ENCODE results near the gene CISD2.

GRCh38 chr4:102829803-102830202 lies 39.0 kb upstream of the CISD2 start:
- no peak for TF ChIP-seq CTCF (IDR thresholded peaks at IDR 0.05)
- TF ChIP-seq ZNF302 (CRISPR knock-in tag; IDR thresholded peaks at IDR 0.05), result no peak
- TF ChIP-seq CHD2 (IDR thresholded peaks at IDR 0.05; ENCODE audit: low read length, partially characterized antibody), result no peak
- TF ChIP-seq HOXB13 (CRISPR knock-in tag; IDR thresholded peaks at IDR 0.05; ENCODE audit: low read depth), result no peak
- no peak for TF ChIP-seq RAD21 (conservative IDR thresholded peaks at IDR 0.05 in 1 of 2, IDR thresholded peaks at IDR 0.05 in 1 of 2)
- no peak for TF ChIP-seq GATA3 (IDR thresholded peaks at IDR 0.05; ENCODE audit: borderline replicate concordance)
- no peak for TF ChIP-seq ESRRA (IDR thresholded peaks at IDR 0.05; ENCODE audit: borderline replicate concordance, low read length)
- no peak for TF ChIP-seq PBX3 (IDR thresholded peaks at IDR 0.05)
- no peak for TF ChIP-seq USF2 (IDR thresholded peaks at IDR 0.05)
- TF ChIP-seq POLR2A (IDR thresholded peaks at IDR 0.05; ENCODE audit: low read length), result no peak
- no peak for TF ChIP-seq REST (IDR thresholded peaks at IDR 0.05)
- no peak for TF ChIP-seq BCL3 (IDR thresholded peaks at IDR 0.05)
- no peak for TF ChIP-seq TP53 (CRISPR knock-in tag; IDR thresholded peaks at IDR 0.05)
- TF ChIP-seq KDM1A (IDR thresholded peaks at IDR 0.05; ENCODE audit: low read depth), result no peak

All from A549 (cell line).